Measurements from ENCODE around the gene MARCHF10. TPM values are rescaled to one million over a fixed set of nuclear protein-coding genes. Genes with fewer than 3 reads are reported as not detected.

Gene MARCHF10
- total and polyA plus RNA-seq, 9 donors: 0.06 to 6.5 (median 0.46) TPM; not detected in 3

DNA sequence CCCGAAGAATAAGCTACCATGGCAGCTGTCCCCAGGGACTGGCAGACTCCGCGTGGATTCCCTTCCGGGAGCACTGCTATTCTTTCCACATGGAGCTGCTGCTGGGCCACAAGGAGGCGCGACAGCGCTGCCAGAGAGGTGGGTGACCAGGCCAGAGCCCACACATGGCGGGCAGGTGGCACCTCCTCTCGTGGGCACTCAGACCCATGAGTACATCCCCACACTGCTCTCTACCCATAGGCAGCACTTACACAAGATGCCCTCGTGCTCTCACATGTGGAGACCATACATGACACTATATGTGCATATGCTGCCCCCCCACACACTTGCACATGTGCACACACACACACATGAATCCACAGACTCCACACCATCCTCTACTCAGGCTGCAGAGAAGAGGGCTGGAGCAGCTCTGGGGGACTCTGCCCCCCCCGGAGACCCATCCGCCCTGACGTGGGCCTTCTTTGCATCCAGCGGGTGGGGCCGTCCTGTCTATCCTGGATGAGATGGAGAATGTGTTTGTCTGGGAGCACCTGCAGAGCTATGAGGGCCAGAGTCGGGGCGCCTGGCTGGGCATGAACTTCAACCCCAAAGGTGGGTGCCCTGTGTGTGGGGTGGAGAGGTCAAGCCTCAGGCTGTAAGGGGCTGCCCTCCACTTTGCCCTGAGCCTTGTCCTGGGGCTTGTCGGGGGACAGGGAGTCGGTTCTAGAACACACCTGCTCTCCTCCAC is 117.8 kb downstream of the MARCHF10 start:
- H3K27ac ChIP-seq: no peak overlapping the region
- DNase-seq: no peak
- H3K4me3 ChIP-seq: no peak overlapping the region
- H3K9me3 ChIP-seq: no peaks in the 10 kb centered on the region
- H3K27me3 ChIP-seq: no peaks in the 10 kb centered on the region
- no peaks in the 10 kb centered on the region for H3K36me3 ChIP-seq
- intact Hi-C loops (cut with DNase I): no loop called here
- TF ChIP-seq, protein P1, sequence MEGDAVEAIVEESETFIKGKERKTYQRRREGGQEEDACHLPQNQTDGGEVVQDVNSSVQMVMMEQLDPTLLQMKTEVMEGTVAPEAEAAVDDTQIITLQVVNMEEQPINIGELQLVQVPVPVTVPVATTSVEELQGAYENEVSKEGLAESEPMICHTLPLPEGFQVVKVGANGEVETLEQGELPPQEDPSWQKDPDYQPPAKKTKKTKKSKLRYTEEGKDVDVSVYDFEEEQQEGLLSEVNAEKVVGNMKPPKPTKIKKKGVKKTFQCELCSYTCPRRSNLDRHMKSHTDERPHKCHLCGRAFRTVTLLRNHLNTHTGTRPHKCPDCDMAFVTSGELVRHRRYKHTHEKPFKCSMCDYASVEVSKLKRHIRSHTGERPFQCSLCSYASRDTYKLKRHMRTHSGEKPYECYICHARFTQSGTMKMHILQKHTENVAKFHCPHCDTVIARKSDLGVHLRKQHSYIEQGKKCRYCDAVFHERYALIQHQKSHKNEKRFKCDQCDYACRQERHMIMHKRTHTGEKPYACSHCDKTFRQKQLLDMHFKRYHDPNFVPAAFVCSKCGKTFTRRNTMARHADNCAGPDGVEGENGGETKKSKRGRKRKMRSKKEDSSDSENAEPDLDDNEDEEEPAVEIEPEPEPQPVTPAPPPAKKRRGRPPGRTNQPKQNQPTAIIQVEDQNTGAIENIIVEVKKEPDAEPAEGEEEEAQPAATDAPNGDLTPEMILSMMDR (IDR thresholded peaks at IDR 0.05): no peak
- TF ChIP-seq EP300 (IDR thresholded peaks at IDR 0.05) (no peak), POLR2A (IDR thresholded peaks at IDR 0.05) (no peak)
- peaks cover 3% of the 10 kb centered on the region for H3K4me1 ChIP-seq (ENCODE audit: insufficient read depth)
- WGBS, 3 donors: 88 to 92% (median 90%) methylated on average over 19 of the region's 19 CpGs

DNA sequence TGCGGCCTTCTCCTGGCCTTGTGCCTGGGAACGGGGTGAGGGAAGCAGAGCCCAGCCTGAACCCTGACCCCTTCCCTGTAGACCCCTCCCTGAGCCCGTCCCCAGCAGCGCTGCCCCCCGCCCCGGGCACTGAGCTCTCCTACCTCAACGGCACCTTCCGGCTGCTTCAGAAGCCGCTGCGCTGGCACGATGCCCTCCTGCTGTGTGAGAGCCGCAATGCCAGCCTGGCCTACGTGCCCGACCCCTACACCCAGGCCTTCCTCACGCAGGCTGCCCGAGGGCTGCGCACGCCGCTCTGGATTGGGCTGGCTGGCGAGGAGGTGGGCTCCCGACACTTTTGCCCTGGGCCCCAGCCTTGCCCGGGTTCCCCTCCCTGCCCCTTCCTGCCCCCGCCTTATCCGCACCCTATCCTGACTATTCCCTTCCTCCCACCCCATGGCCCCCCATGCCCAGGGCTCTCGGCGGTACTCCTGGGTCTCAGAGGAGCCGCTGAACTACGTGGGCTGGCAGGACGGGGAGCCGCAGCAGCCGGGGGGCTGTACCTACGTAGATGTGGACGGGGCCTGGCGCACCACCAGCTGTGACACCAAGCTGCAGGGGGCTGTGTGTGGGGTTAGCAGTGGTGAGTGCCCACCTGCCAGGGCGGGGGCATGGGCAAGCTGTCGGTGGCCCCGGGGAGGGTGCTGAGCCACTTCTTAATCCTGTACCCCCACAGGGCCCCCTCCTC is 118.5 kb downstream of the MARCHF10 start:
- no peak for DNase-seq
- Histone ChIP-seq H3K27me3 (no peaks in the 10 kb centered on the region), H3K36me3 (no peaks in the 10 kb centered on the region), H3K9me3 (no peaks in the 10 kb centered on the region), H3K4me1 (ENCODE audit: insufficient read depth) (no peaks in the 10 kb centered on the region), H3K4me3 (no peak overlapping the region), H3K27ac (no peak overlapping the region)
- WGBS, 3 donors: 87 to 89% (median 88%) methylated on average over 34 to 37 of the region's 37 CpGs
- intact Hi-C loops (cut with DNase I): no loop called here
- TF ChIP-seq POLR2A (IDR thresholded peaks at IDR 0.05) (no peak), EP300 (IDR thresholded peaks at IDR 0.05) (no peak)
- TF ChIP-seq, protein P1 (IDR thresholded peaks at IDR 0.05): no peak

DNA sequence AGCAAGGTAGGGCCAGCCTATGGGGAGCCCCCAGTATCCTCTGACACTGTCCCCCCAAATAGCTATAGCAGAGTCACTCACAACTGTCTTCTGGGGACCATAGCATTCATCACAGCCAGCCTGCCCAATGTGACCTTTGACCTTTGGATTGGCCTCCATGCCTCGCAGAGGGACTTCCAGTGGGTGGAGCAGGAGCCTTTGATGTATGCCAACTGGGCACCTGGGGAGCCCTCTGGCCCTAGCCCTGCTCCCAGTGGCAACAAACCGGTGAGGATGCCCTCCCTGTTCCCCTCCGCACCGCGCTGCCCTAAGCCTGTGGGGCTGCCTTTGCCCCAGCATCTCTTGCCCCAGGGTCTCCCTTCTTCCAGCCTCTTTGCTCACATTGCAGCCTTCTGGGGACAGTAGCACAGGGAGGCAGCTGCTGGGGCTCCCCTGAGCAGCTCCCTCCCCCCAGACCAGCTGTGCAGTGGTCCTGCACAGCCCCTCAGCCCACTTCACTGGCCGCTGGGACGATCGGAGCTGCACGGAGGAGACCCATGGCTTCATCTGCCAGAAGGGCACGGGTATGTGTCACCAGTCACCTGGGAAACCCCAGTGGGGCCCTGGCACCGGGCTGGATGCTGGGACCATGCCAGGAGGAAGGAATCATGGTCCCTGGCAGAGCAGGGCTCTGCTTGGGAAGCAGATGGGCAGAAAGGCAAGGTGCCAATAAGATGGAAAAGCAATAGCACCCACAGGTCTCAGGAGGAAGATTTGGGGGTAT is 119.5 kb downstream of the MARCHF10 start:
- H3K9me3 ChIP-seq: no peaks in the 10 kb centered on the region
- WGBS, 3 donors: 71 to 80% (median 78%) methylated on average over 11 of the region's 11 CpGs
- H3K4me3 ChIP-seq: no peak overlapping the region
- TF ChIP-seq EP300 (IDR thresholded peaks at IDR 0.05) (no peak), POLR2A (IDR thresholded peaks at IDR 0.05) (no peak)
- TF ChIP-seq, protein P1 (IDR thresholded peaks at IDR 0.05): no peak
- no peak for DNase-seq
- no peaks in the 10 kb centered on the region for H3K4me1 ChIP-seq (ENCODE audit: insufficient read depth)
- no peak overlapping the region for H3K27ac ChIP-seq
- no peaks in the 10 kb centered on the region for H3K27me3 ChIP-seq
- no peaks in the 10 kb centered on the region for H3K36me3 ChIP-seq
- intact Hi-C loops (cut with DNase I): no loop called here

DNA sequence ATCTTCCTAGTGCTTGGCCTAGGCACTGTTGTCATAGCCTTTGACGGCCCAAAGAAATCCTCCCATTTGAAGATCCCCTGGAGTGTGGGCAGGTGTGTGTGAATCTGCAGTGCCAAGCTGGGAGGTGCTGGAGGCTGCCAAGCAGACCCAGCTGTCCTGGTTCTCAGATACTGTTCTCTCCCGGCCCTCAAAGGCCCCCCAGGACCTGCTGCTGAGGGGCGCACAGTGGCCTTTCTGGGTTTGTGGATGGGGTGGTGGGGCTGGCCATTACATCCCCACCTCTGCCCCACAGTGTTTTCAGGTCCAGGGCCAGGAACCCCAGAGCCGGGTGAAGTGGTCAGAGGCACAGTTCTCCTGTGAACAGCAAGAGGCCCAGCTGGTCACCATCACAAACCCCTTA is 120.1 kb downstream of the MARCHF10 start:
- Histone ChIP-seq H3K4me3 (no peak overlapping the region), H3K27ac (no peak overlapping the region), H3K27me3 (no peaks in the 10 kb centered on the region), H3K9me3 (no peaks in the 10 kb centered on the region), H3K36me3 (no peaks in the 10 kb centered on the region), H3K4me1 (ENCODE audit: insufficient read depth) (no peaks in the 10 kb centered on the region)
- WGBS, 3 donors: 80 to 86% (median 84%) methylated on average over 4 of the region's 4 CpGs
- no peak for DNase-seq
- intact Hi-C loops (cut with DNase I): no loop called here
- TF ChIP-seq, protein P1 (IDR thresholded peaks at IDR 0.05): no peak
- TF ChIP-seq EP300 (IDR thresholded peaks at IDR 0.05) (no peak), POLR2A (IDR thresholded peaks at IDR 0.05) (no peak)

Measured in ovary (tissue), 9 donors.